H1 (cell line): ENCODE data around the gene GIPC2. TPM values are rescaled to one million over a fixed set of nuclear protein-coding genes. Genes with fewer than 3 reads are reported as not detected.

Source experiments
- CTCF ChIA-PET: fragments of 300-600 bp; sonication (Branson Sonifier 250); formaldehyde crosslinking; loops from one replicate; lab custom pipeline; 2021; ENCODE audit not compliant: partially characterized antibody; lab: Charles Lee
- POLR2A ChIA-PET: fragments of 300-600 bp; sonication (Branson Sonifier 250); formaldehyde crosslinking; loops from one replicate; lab custom pipeline; 2021; ENCODE audit warnings: inconsistent platforms; ENCODE audit not compliant: partially characterized antibody; lab: Charles Lee
- DNase-seq, 2 experiments: peaks; one replicate each; pipeline versions ENCODE4 v3.0.0 to v3.0.0-alpha.2; 2010 to 2022; ENCODE audit warnings: low spot score in 2 of 2, low read depth in 1 of 2, mixed read lengths in 1 of 2
- FAIRE-seq: peaks from 2 replicates; lab custom pipeline; 2011; peaks lifted over from hg19 to GRCh38; lab: Jason Lieb, UNC
- H2AFZ ChIP-seq: 2 replicates; pipeline ENCODE4 v1.8.1; 2012; ENCODE audit warnings: low read length, inconsistent platforms
- H2AK5ac ChIP-seq: 2 replicates; pipeline ENCODE4 v1.6.1; 2013; ENCODE audit warnings: low read depth, low read length
- H2BK120ac ChIP-seq: replicated peaks from 2 replicates; pipeline ENCODE3; 2013; ENCODE audit warnings: low read depth, low read length, inconsistent platforms
- H2BK12ac ChIP-seq: 2 replicates; pipeline ENCODE4 v1.6.1; 2013; ENCODE audit warnings: low read depth, low read length
- H2BK15ac ChIP-seq: 2 replicates; pipeline ENCODE4 v1.6.1; 2013; ENCODE audit warnings: low read length
- H2BK20ac ChIP-seq: 2 replicates; pipeline ENCODE4 v1.6.1; 2013; ENCODE audit warnings: low read length
- H2BK5ac ChIP-seq: 2 replicates; pipeline ENCODE4 v1.6.1; 2013; ENCODE audit warnings: low read depth, low read length
- H3K14ac ChIP-seq: 2 replicates; pipeline ENCODE4 v1.6.1; 2013; ENCODE audit warnings: inconsistent platforms; ENCODE audit not compliant: insufficient read length
- H3K18ac ChIP-seq: 2 replicates; pipeline ENCODE4 v1.6.1; 2013; ENCODE audit warnings: low read length; ENCODE audit errors: extremely low read depth
- H3K23ac ChIP-seq: 2 replicates; pipeline ENCODE4 v1.6.1; 2013; ENCODE audit warnings: inconsistent platforms; ENCODE audit not compliant: insufficient read length
- H3K23me2 ChIP-seq: 2 replicates; pipeline ENCODE4 v1.6.1; 2013; ENCODE audit warnings: low read depth, low read length
- H3K27ac ChIP-seq: 2 replicates; pipeline ENCODE4 v1.6.1; 2011; ENCODE audit warnings: low read depth, low read length, inconsistent platforms
- H3K27me3 ChIP-seq, 4 experiments: replicated peaks in 1 of 4; 1 replicate in 1 of 4; 2 replicates in 3 of 4; pipeline versions ENCODE4 v1.6.1 to v1.8.1; 2011 to 2013; ENCODE audit warnings: low read length in 3 of 4, mild to moderate bottlenecking in 3 of 4, inconsistent platforms in 2 of 4, mixed read lengths in 2 of 4, moderate library complexity in 1 of 4; ENCODE audit not compliant: control insufficient read depth in 3 of 4, insufficient read depth in 3 of 4; ENCODE audit errors: extremely low read depth in 1 of 4
- H3K36me3 ChIP-seq, 4 experiments: 2 replicates each; pipeline versions ENCODE4 v1.6.1 to v1.8.1; 2011 to 2013; ENCODE audit warnings: mild to moderate bottlenecking in 4 of 4, low read length in 3 of 4, moderate library complexity in 2 of 4, control low read depth in 1 of 4, inconsistent platforms in 1 of 4; ENCODE audit not compliant: insufficient read depth in 4 of 4, control insufficient read depth in 2 of 4
- H3K4ac ChIP-seq: replicated peaks from 2 replicates; pipeline ENCODE3; 2013; ENCODE audit warnings: low read length, low read depth, mixed read lengths, inconsistent platforms; ENCODE audit not compliant: insufficient read length
- H3K4me1 ChIP-seq, 4 experiments: replicated peaks in 1 of 4; 1 replicate in 1 of 4; 2 replicates in 3 of 4; pipeline versions ENCODE4 v1.6.1 to v1.8.1; 2011 to 2013; ENCODE audit warnings: low read length in 3 of 4, inconsistent platforms in 2 of 4, mixed read lengths in 1 of 4; ENCODE audit not compliant: insufficient read depth in 4 of 4, control insufficient read depth in 3 of 4
- H3K4me2 ChIP-seq, 2 experiments: 2 replicates each; pipeline versions ENCODE4 v1.6.1 to v1.8.1; 2011 to 2013; ENCODE audit warnings: low read depth in 2 of 2, low read length in 2 of 2, control low read depth in 1 of 2, inconsistent platforms in 1 of 2, mild to moderate bottlenecking in 1 of 2; ENCODE audit not compliant: insufficient read depth in 1 of 2
- H3K4me3 ChIP-seq, 4 experiments: fragments of 200-600, 300-600 bp in 1 of 4; sonication (generic), shearing (Covaris generic), sonication (Bioruptor Twin) in 1 of 4; 2 replicates each; pipeline versions ENCODE4 v1.5.1 to v1.8.1; 2011 to 2016; ENCODE audit warnings: low read length in 4 of 4, low read depth in 3 of 4, control low read depth in 2 of 4, inconsistent platforms in 2 of 4, mild to moderate bottlenecking in 2 of 4, mixed read lengths in 1 of 4, moderate library complexity in 1 of 4; ENCODE audit not compliant: insufficient read depth in 2 of 4; ENCODE audit errors: extremely low read depth in 1 of 4
- H3K56ac ChIP-seq: replicated peaks from 2 replicates; pipeline ENCODE3; 2013; ENCODE audit warnings: low read depth, mild to moderate bottlenecking, mixed read lengths, low read length, inconsistent platforms; ENCODE audit not compliant: insufficient read length
- H3K79me1 ChIP-seq: 2 replicates; pipeline ENCODE4 v1.6.1; 2013; ENCODE audit warnings: low read depth, low read length, control low read depth
- H3K79me2 ChIP-seq, 2 experiments: 2 replicates each; pipeline versions ENCODE4 v1.6.1 to v1.8.1; 2012 to 2013; ENCODE audit warnings: low read length in 2 of 2, mild to moderate bottlenecking in 2 of 2, inconsistent platforms in 1 of 2; ENCODE audit not compliant: insufficient read depth in 2 of 2, control insufficient read depth in 1 of 2
- H3K9ac ChIP-seq, 4 experiments: replicated peaks in 1 of 4; 1 replicate in 1 of 4; 2 replicates in 3 of 4; pipeline versions ENCODE4 v1.6.1 to v1.8.1; 2011 to 2013; ENCODE audit warnings: low read depth in 3 of 4, low read length in 3 of 4, control low read depth in 2 of 4, mild to moderate bottlenecking in 2 of 4, moderate library complexity in 2 of 4, inconsistent platforms in 1 of 4; ENCODE audit errors: extremely low read depth in 1 of 4
- H3K9me3 ChIP-seq, 2 experiments: 2 replicates each; pipeline versions ENCODE4 v1.6.1 to v1.8.1; 2012 to 2013; ENCODE audit warnings: mild to moderate bottlenecking in 2 of 2, moderate library complexity in 2 of 2, control low read depth in 1 of 2, inconsistent platforms in 1 of 2, low read depth in 1 of 2, low read length in 1 of 2, mixed read lengths in 1 of 2; ENCODE audit not compliant: insufficient read depth in 2 of 2
- H4K20me1 ChIP-seq, 2 experiments: replicated peaks in 1 of 2; 2 replicates each; pipeline versions ENCODE3 to v1.8.1; 2011 to 2013; ENCODE audit warnings: inconsistent platforms in 2 of 2, low read length in 2 of 2, mild to moderate bottlenecking in 1 of 2; ENCODE audit not compliant: insufficient read depth in 2 of 2, control insufficient read depth in 1 of 2
- H4K5ac ChIP-seq: 2 replicates; pipeline ENCODE4 v1.6.1; 2013; ENCODE audit warnings: low read length, low read depth, mixed read lengths, inconsistent platforms; ENCODE audit not compliant: insufficient read length
- H4K8ac ChIP-seq: 2 replicates; pipeline ENCODE4 v1.8.0; 2013; ENCODE audit warnings: mild to moderate bottlenecking, moderate library complexity, low read length, inconsistent platforms; ENCODE audit not compliant: insufficient read depth; ENCODE audit errors: extremely low read depth
- H4K91ac ChIP-seq: replicated peaks from 2 replicates; pipeline ENCODE3; 2013; ENCODE audit warnings: low read length, mixed read lengths, inconsistent platforms; ENCODE audit not compliant: insufficient read length
- E2F6 ChIP-seq: IDR thresholded peaks from 2 replicates; pipeline ENCODE4 v1.6.1; 2012; ENCODE audit warnings: inconsistent platforms
- EGR1 ChIP-seq: IDR thresholded peaks from 2 replicates; pipeline ENCODE4 v1.6.1; 2011; ENCODE audit warnings: low read depth, low read length, borderline replicate concordance
- EP300 ChIP-seq, 2 experiments: IDR thresholded peaks; 1 replicate in 1 of 2; 2 replicates in 1 of 2; pipeline ENCODE4 v1.6.1; 2011 to 2012; ENCODE audit warnings: low read depth in 2 of 2, low read length in 2 of 2, mild to moderate bottlenecking in 2 of 2, borderline replicate concordance in 1 of 2, inconsistent platforms in 1 of 2, moderate library complexity in 1 of 2
- EZH2 ChIP-seq: fragments of 200-600 bp; sonication (generic); IDR thresholded peaks from 2 replicates; pipeline ENCODE4 v1.7.1; 2012; ENCODE audit warnings: low read depth, mild to moderate bottlenecking, moderate library complexity, low read length, inconsistent platforms; ENCODE audit not compliant: severe bottlenecking
- MAX ChIP-seq: IDR thresholded peaks from 2 replicates; pipeline ENCODE4 v1.6.1; 2012; ENCODE audit warnings: inconsistent platforms
- PHF8 ChIP-seq: fragments of 200-600 bp; sonication (generic); conservative IDR thresholded peaks from 2 replicates; pipeline ENCODE4 v1.7.1; 2012; ENCODE audit warnings: low read depth, mild to moderate bottlenecking, inconsistent platforms, low read length, moderate library complexity
- RAD21 ChIP-seq, 2 experiments: IDR thresholded peaks in 1 of 2; conservative IDR thresholded peaks in 1 of 2; 2 replicates each; pipeline ENCODE4 v1.6.1; 2011; ENCODE audit warnings: low read depth in 2 of 2, low read length in 2 of 2, improper control_type of control experiment in 1 of 2, inconsistent platforms in 1 of 2, mild to moderate bottlenecking in 1 of 2, moderate library complexity in 1 of 2
- RBBP5 ChIP-seq: IDR thresholded peaks from 2 replicates; pipeline ENCODE4 v1.7.1; 2012; ENCODE audit warnings: low read depth, mild to moderate bottlenecking, inconsistent platforms, low read length, moderate library complexity, borderline replicate concordance
- SIX5 ChIP-seq: IDR thresholded peaks from 2 replicates; pipeline ENCODE4 v1.6.1; 2011; ENCODE audit warnings: mild to moderate bottlenecking, low read depth, low read length
- SUZ12 ChIP-seq: fragments of 200-600 bp; sonication (generic); IDR thresholded peaks from 2 replicates; pipeline ENCODE4 v1.6.1; 2012; ENCODE audit warnings: mild to moderate bottlenecking, inconsistent platforms, low read length, moderate library complexity, mixed read lengths
- TAF1 ChIP-seq: IDR thresholded peaks from 2 replicates; pipeline ENCODE4 v1.6.1; 2011; ENCODE audit warnings: mild to moderate bottlenecking, low read depth, low read length
- ZNF274 ChIP-seq: IDR thresholded peaks from 2 replicates; pipeline ENCODE4 v1.7.0; 2012; ENCODE audit warnings: low read length, borderline replicate concordance; ENCODE audit errors: extremely low read depth
- WGBS, 2 experiments: shearing (Covaris generic) in 1 of 2; methylation state at CpG; one replicate each; pipeline versions ENCODE4 v1.1.6 to v1.1.7; 2013 to 2015; ENCODE audit warnings: low lambda C conversion rate in 2 of 2, mixed read lengths in 2 of 2, inconsistent platforms in 1 of 2, low coverage in 1 of 2, missing lambda C conversion rate in 1 of 2; ENCODE audit not compliant: insufficient replicate concordance in 2 of 2, insufficient coverage in 1 of 2, insufficient read length in 1 of 2; ENCODE audit errors: extremely low coverage in 1 of 2, missing lambda C conversion rate in 1 of 2; 5-methylcytosine and 5-hydroxymethylcytosine counted together
- polyA plus RNA-seq, 7 experiments: library from polyadenylated mRNA; depleted of rRNA in 3 of 7; stranded (reverse) in 5 of 7; unstranded in 2 of 7; fragments of >200 nt in 5 of 7; fragments of 200-250 nt in 2 of 7; gene quantifications; 1 replicate in 5 of 7; 2 replicates in 1 of 7; 4 replicates in 1 of 7; pipeline versions ENCODE4 v1.2.1 to v1.2.3, GENCODE V29; 2011 to 2013; ENCODE audit warnings: missing spikeins in 2 of 7, mixed read lengths in 2 of 7
- total RNA-seq: library from RNA; stranded (reverse); fragmentation: NEBNext Ultra II Directional; extraction: Animal tissue kit (Norgen Biotek cat#: 25700); gene quantifications from 2 replicates; pipeline ENCODE4 v1.2.1, GENCODE V29; 2021

The GIPC2 gene
- total and polyA plus RNA-seq, 2 of the 8 experiments (the other 6 are each of a cell fraction or from before 2014, with no cell fraction given) = 0.29 to 0.69 TPM

- H4K8ac ChIP-seq = no peak overlapping the region
- no peak overlapping the region for H3K18ac ChIP-seq
- H3K23ac ChIP-seq = no peak overlapping the region
- no peak overlapping the region for H2BK15ac ChIP-seq
- FAIRE-seq (peak; percentile 99), DNase-seq (peak in 1 of 2 experiments; percentile 29)
- H3K9ac ChIP-seq = no peak overlapping the region
- H4K20me1 ChIP-seq = no peaks in the 10 kb centered on the region
- no peak overlapping the region for H3K4ac ChIP-seq
- no peak overlapping the region for H2BK12ac ChIP-seq
- H2BK5ac ChIP-seq = no peak overlapping the region
- H3K79me2 ChIP-seq = no peaks in the 10 kb centered on the region
- POLR2A ChIA-PET = no interaction called here
- H2AFZ ChIP-seq = no peak overlapping the region
- H3K4me3 ChIP-seq = no peak overlapping the region
- no peak overlapping the region for H3K56ac ChIP-seq
- H3K23me2 ChIP-seq = no peaks in the 10 kb centered on the region
- no peak overlapping the region for H3K27ac ChIP-seq
- H2BK20ac ChIP-seq = no peak overlapping the region
- WGBS, 2 experiments = 60% methylated on average over 4 of the region's 4 CpGs; no CpG with 5 or more reads in 1 of the 2 experiments
- peaks cover 0 to 5% (median 4%) of the 10 kb centered on the region in 4 experiments; a peak in 3 of 7 replicates for H3K4me1 ChIP-seq
- H3K4me2 ChIP-seq = peak overlapping the region; percentile 28 to 36; a peak in 2 of 4 replicates
- H3K9me3 ChIP-seq = peaks cover 0 to 3% of the 10 kb centered on the region in 2 experiments; a peak in 1 of 4 replicates
- no peaks in the 10 kb centered on the region for H3K79me1 ChIP-seq
- no peak overlapping the region for H4K5ac ChIP-seq
- no peak overlapping the region for H4K91ac ChIP-seq
- no peak overlapping the region for H2BK120ac ChIP-seq
- H3K14ac ChIP-seq = no peak overlapping the region
- H3K27me3 ChIP-seq = no peaks in the 10 kb centered on the region
- CTCF ChIA-PET = interaction anchor here (0.8 to 2.4 kb wide), 5 partner anchors 10 to 518 kb away, joined by 3 to 10 read pairs (median 4); no protein-coding TSS in a partner anchor
- H3K36me3 ChIP-seq = no peaks in the 10 kb centered on the region
- no peak overlapping the region for H2AK5ac ChIP-seq
- TF ChIP-seq EGR1 = no peak
- TF ChIP-seq MAX = peak; percentile 81
- no peak for TF ChIP-seq SUZ12
- no peak for TF ChIP-seq PHF8
- TF ChIP-seq E2F6 = 0 out of 2 replicates have a peak, but pooled peaks have one; percentile 18
- peak in 1 of 2 experiments; percentile 10; a peak in 1 of 4 replicates for TF ChIP-seq RAD21 (IDR thresholded peaks at IDR 0.05 in 1 of 2, conservative IDR thresholded peaks at IDR 0.05 in 1 of 2; ENCODE audit: low read depth in 2 of 2, low read length in 2 of 2)
- TF ChIP-seq TAF1 = no peak
- no peak; a peak in 1 of 3 replicates for TF ChIP-seq EP300 (IDR thresholded peaks at IDR 0.05; ENCODE audit: borderline replicate concordance in 1 of 2, low read depth in 2 of 2, low read length in 2 of 2)
- no peak for TF ChIP-seq RBBP5
- no peak for TF ChIP-seq EZH2
- TF ChIP-seq SIX5 = no peak
- no peak for TF ChIP-seq ZNF274
Observed at GRCh38 chr1:78155121-78155520, 109.4 kb downstream of the GIPC2 start.
